ENCODE results near the gene CLIC4. TPM values are rescaled to one million over a fixed set of nuclear protein-coding genes. Genes with fewer than 3 reads are reported as not detected.

The CLIC4 gene
- total and polyA plus RNA-seq, 10 of the 15 experiments (the other 5 are each of a cell fraction or from before 2014, with no cell fraction given) = 20.4 to 107 (median 69.6) TPM

GRCh38 chr1:24773618-24774017, 28.4 kb downstream of the CLIC4 start:
- POLR2A ChIA-PET = interaction anchor here (0.6 to 1.0 kb wide), 6 partner anchors 17 to 873 kb away, joined by 3 to 6 read pairs (median 5); no protein-coding TSS in a partner anchor
- intact Hi-C loops (cut with micrococcal nuclease; ENCODE audit: unreplicated experiment) = no loop called here
- RAD21 ChIA-PET (ENCODE audit: unreplicated experiment) = interaction anchor here (0.8 to 2.3 kb wide), 7 partner anchors 9 to 62 kb away, joined by 3 to 8 read pairs (median 5); partner anchors contain the start of gene CLIC4
- no peak for ATAC-seq
- no peak overlapping the region for H3K4me2 ChIP-seq (ENCODE audit: control insufficient read depth, insufficient read depth)
- in situ Hi-C loops (cut with MboI) = no loop called here
- H4K20me1 ChIP-seq (ENCODE audit: control insufficient read depth, insufficient read depth) = no peaks in the 10 kb centered on the region
- H3K36me3 ChIP-seq (ENCODE audit: control insufficient read depth in 2 of 2, insufficient read depth in 2 of 2, low read length in 1 of 2) = peaks cover 0 to 4% of the 10 kb centered on the region in 2 experiments; a peak in 3 of 4 replicates
- no peaks in the 10 kb centered on the region for H3K9me3 ChIP-seq (replicated peaks; ENCODE audit: control insufficient read depth, insufficient read depth, low read length)
- H3K4me1 ChIP-seq (ENCODE audit: control insufficient read depth, insufficient read depth, low read length) = peaks cover 4% of the 10 kb centered on the region; the same call in 1 of the 2 replicates
- no peak for FAIRE-seq
- no peak for TF ChIP-seq PAX5 (IDR thresholded peaks at IDR 0.05; ENCODE audit: borderline replicate concordance, low read depth, low read length)
- TF ChIP-seq, protein P1, sequence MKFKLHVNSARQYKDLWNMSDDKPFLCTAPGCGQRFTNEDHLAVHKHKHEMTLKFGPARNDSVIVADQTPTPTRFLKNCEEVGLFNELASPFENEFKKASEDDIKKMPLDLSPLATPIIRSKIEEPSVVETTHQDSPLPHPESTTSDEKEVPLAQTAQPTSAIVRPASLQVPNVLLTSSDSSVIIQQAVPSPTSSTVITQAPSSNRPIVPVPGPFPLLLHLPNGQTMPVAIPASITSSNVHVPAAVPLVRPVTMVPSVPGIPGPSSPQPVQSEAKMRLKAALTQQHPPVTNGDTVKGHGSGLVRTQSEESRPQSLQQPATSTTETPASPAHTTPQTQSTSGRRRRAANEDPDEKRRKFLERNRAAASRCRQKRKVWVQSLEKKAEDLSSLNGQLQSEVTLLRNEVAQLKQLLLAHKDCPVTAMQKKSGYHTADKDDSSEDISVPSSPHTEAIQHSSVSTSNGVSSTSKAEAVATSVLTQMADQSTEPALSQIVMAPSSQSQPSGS (IDR thresholded peaks at IDR 0.05; ENCODE audit: low read length) = no peak
- TF ChIP-seq MYC (IDR thresholded peaks at IDR 0.05; ENCODE audit: insufficient read depth, insufficient read length, insufficient replicate concordance, low read length, severe bottlenecking) = no peak
- no peak for TF ChIP-seq MEF2A (IDR thresholded peaks at IDR 0.05; ENCODE audit: insufficient read depth, low read depth, low read length)
- no peak overlapping the region for H3K27ac ChIP-seq (ENCODE audit: control insufficient read depth, insufficient read depth)
- DNase-seq (ENCODE audit: low read depth, low spot score) = no peak
- CTCF ChIA-PET = interaction anchor here (1.0 to 7.2 kb wide), 3 partner anchors 47 to 84 kb away, joined by 3 to 42 read pairs (median 4); no protein-coding TSS in a partner anchor
- no peak overlapping the region for H2AFZ ChIP-seq (ENCODE audit: control insufficient read depth, low read depth, low read length)
- H3K27me3 ChIP-seq (replicated peaks in 1 of 2; ENCODE audit: control insufficient read depth in 2 of 2, insufficient read depth in 2 of 2, low read length in 1 of 2) = no peaks in the 10 kb centered on the region
- no TSS peak for BruUV-seq (replicated peaks)
- H3K9ac ChIP-seq (ENCODE audit: control insufficient read depth, insufficient read depth, low read length) = no peak overlapping the region
- no peak overlapping the region for H3K4me3 ChIP-seq
- H3K79me2 ChIP-seq (ENCODE audit: control insufficient read depth, insufficient read depth, low read length) = peaks cover 54% of the 10 kb centered on the region
- SMC1A ChIA-PET (ENCODE audit: uncharacterized antibody, unreplicated experiment) = interaction anchor here (0.6 to 14.8 kb wide), 5 partner anchors 25 to 586 kb away, joined by 3 to 174 read pairs (median 4); partner anchors contain the start of gene CLIC4

- RAD21 ChIA-PET (ENCODE audit: unreplicated experiment) = interaction anchor here (1.1 kb wide), 1 partner anchor 28 kb away, joined by 3 read pairs; no protein-coding TSS in a partner anchor
- in situ Hi-C loops (cut with MboI) = no loop called here
- no peak overlapping the region for H3K4me3 ChIP-seq
- no peaks in the 10 kb centered on the region for H3K4me1 ChIP-seq (ENCODE audit: control insufficient read depth, insufficient read depth, low read length)
- H3K79me2 ChIP-seq (ENCODE audit: control insufficient read depth, insufficient read depth, low read length) = peaks cover 53% of the 10 kb centered on the region
- DNase-seq (ENCODE audit: low read depth, low spot score) (no peak), FAIRE-seq (no peak), ATAC-seq (no peak)
- intact Hi-C loops (cut with micrococcal nuclease; ENCODE audit: unreplicated experiment) = no loop called here
- H2AFZ ChIP-seq (ENCODE audit: control insufficient read depth, low read depth, low read length) = no peak overlapping the region
- no peaks in the 10 kb centered on the region for H3K9me3 ChIP-seq (replicated peaks; ENCODE audit: control insufficient read depth, insufficient read depth, low read length)
- no peaks in the 10 kb centered on the region for H4K20me1 ChIP-seq (ENCODE audit: control insufficient read depth, insufficient read depth)
- CTCF ChIA-PET = interaction anchor here (1.2 to 2.8 kb wide), 2 partner anchors 42 to 55 kb away, joined by 4 to 12 read pairs; no protein-coding TSS in a partner anchor
- peaks cover 0 to 4% of the 10 kb centered on the region in 2 experiments; a peak in 3 of 4 replicates for H3K36me3 ChIP-seq (ENCODE audit: control insufficient read depth in 2 of 2, insufficient read depth in 2 of 2, low read length in 1 of 2)
- BruUV-seq (replicated peaks) = no TSS peak
- WGBS (ENCODE audit: insufficient coverage, insufficient replicate concordance, low lambda C conversion rate, missing lambda C conversion rate) = 79% methylated on average over 3 of the region's 3 CpGs
- H3K27ac ChIP-seq (ENCODE audit: control insufficient read depth, insufficient read depth) = no peak overlapping the region
- SMC1A ChIA-PET (ENCODE audit: uncharacterized antibody, unreplicated experiment) = interaction anchor here (0.7 to 14.8 kb wide), 4 partner anchors 9 to 54 kb away, joined by 3 to 174 read pairs (median 6); partner anchors contain the start of gene CLIC4
- POLR2A ChIA-PET = interaction anchor here (1.1 kb wide), 1 partner anchor 82 kb away, joined by 5 read pairs; no protein-coding TSS in a partner anchor
- no peak overlapping the region for H3K9ac ChIP-seq (ENCODE audit: control insufficient read depth, insufficient read depth, low read length)
- no peaks in the 10 kb centered on the region for H3K27me3 ChIP-seq (replicated peaks in 1 of 2; ENCODE audit: control insufficient read depth in 2 of 2, insufficient read depth in 2 of 2, low read length in 1 of 2)
- no peak overlapping the region for H3K4me2 ChIP-seq (ENCODE audit: control insufficient read depth, insufficient read depth)
- TF ChIP-seq SUPT20H (IDR thresholded peaks at IDR 0.05; ENCODE audit: borderline replicate concordance, control insufficient read depth, low read depth, low read length) = no peak
- no peak for TF ChIP-seq PRDM15 (CRISPR knock-in tag; IDR thresholded peaks at IDR 0.05)
- TF ChIP-seq RBBP5 (conservative IDR thresholded peaks at IDR 0.05) = no peak
- no peak for TF ChIP-seq FOS (IDR thresholded peaks at IDR 0.05; ENCODE audit: borderline replicate concordance, extremely low read depth, insufficient read length)
- no peak for TF ChIP-seq BACH1 (IDR thresholded peaks at IDR 0.05; ENCODE audit: borderline replicate concordance)
- no peak for TF ChIP-seq IRF4 (IDR thresholded peaks at IDR 0.05; ENCODE audit: low read depth, low read length)
- no peak for TF ChIP-seq ESRRA (IDR thresholded peaks at IDR 0.05; ENCODE audit: low read length)
- TF ChIP-seq NRF1 (conservative IDR thresholded peaks at IDR 0.05; ENCODE audit: low read depth, low read length) = no peak
- TF ChIP-seq HCFC1 (IDR thresholded peaks at IDR 0.05; ENCODE audit: low read length) = no peak
Observed at GRCh38 chr1:24775348-24775747, 30.1 kb downstream of the CLIC4 start.
